ENCODE results near the gene SNPH.

GRCh38 chr20:1291191-1291741 is 25.2 kb downstream of the SNPH start:
- no peak for TF ChIP-seq RCOR1 (IDR thresholded peaks at IDR 0.05; ENCODE audit: insufficient replicate concordance, low read length)
- no peak for TF ChIP-seq CTCF (conservative IDR thresholded peaks at IDR 0.05; ENCODE audit: low read depth, low read length)
- no peak for TF ChIP-seq RAD21 (IDR thresholded peaks at IDR 0.05; ENCODE audit: low read length)
- TF ChIP-seq POLR2A (IDR thresholded peaks at IDR 0.05; ENCODE audit: low read depth, low read length) = no peak
- TF ChIP-seq RFX5 (IDR thresholded peaks at IDR 0.05; ENCODE audit: low read depth, low read length) = no peak
- TF ChIP-seq ELK1 (IDR thresholded peaks at IDR 0.05; ENCODE audit: borderline replicate concordance, low read depth, low read length) = no peak
- no peak for TF ChIP-seq MAFK (IDR thresholded peaks at IDR 0.05; ENCODE audit: low read depth, low read length)
- no peak for TF ChIP-seq CHD1 (IDR thresholded peaks at IDR 0.05; ENCODE audit: low read depth, low read length)
- no peak for TF ChIP-seq USF2 (IDR thresholded peaks at IDR 0.05; ENCODE audit: low read depth, low read length)
- no peak for TF ChIP-seq FOS (IDR thresholded peaks at IDR 0.05; ENCODE audit: low read depth, low read length)

Measured in IMR-90 (cell line).